ENCODE data around the gene CORO2A. TPM values are rescaled to one million over a fixed set of nuclear protein-coding genes. Genes with fewer than 3 reads are reported as not detected.

The CORO2A gene
- total and polyA plus RNA-seq, 2 of the 13 experiments (the other 11 are each of a cell fraction or from before 2014, with no cell fraction given), result 14.4 to 15.3 TPM

DNA sequence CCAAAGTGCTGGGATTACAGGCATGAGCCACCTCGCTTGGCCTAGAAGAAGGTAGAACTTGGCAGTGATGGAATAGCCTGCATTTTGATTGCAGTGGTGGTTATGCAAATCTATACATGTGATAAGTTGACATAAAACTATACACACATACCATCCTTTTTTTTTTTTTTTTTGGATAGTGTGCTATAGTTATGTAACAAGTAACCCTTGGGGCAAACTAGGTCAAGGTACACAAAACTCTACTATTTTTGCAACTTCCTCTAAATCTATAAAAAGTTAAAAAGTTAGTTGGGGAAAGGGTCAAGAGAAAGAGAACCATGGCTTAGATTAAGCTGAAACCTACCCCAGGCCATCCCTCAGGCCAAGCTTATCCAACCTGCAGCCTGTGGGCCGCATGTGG, 84.5 kb downstream of the CORO2A start:
- no peak for FAIRE-seq
- DNase-seq (ENCODE audit: low spot score), result no peak
- H3K9me3 ChIP-seq (ENCODE audit: low read length), result no peaks in the 10 kb centered on the region
- ChIA-PET POLR2A (interaction anchor here (1.1 kb wide), 1 partner anchor 10 kb away, joined by 5 read pairs; no protein-coding TSS in a partner anchor), CTCF (ENCODE audit: low intra/inter-chr PET ratio, low total read pairs) (no interaction called here)
- H2AFZ ChIP-seq (ENCODE audit: low read length), result no peak overlapping the region
- WGBS (ENCODE audit: low lambda C conversion rate), result 89% methylated on average over 2 of the region's 2 CpGs
- in situ Hi-C loops (cut with HindIII; ENCODE audit: extremely low pct_ligation_motif_present, low pct_unique_long_range_greater_than_20kb), result no loop called here
- intact Hi-C loops (cut with micrococcal nuclease; ENCODE audit: unreplicated experiment), result no loop called here
- H3K79me2 ChIP-seq (ENCODE audit: insufficient read depth, low read length), result no peaks in the 10 kb centered on the region
- H3K9ac ChIP-seq (ENCODE audit: insufficient read depth, low read depth, low read length), result no peak overlapping the region
- no peaks in the 10 kb centered on the region for H3K4me1 ChIP-seq (ENCODE audit: insufficient read depth, low read length)
- no peaks in the 10 kb centered on the region for H3K27me3 ChIP-seq (ENCODE audit: control insufficient read depth in 1 of 2, insufficient read depth in 2 of 2, low read length in 2 of 2)
- ATAC-seq, result no peak
- H3K36me3 ChIP-seq (replicated peaks in 1 of 2; ENCODE audit: control insufficient read depth in 1 of 2, insufficient read depth in 2 of 2, low read length in 2 of 2), result peaks cover 3 to 40% of the 10 kb centered on the region in 2 experiments; a peak in 4 of 5 replicates
- no TSS peak for BruUV-seq (replicated peaks)
- H4K20me1 ChIP-seq (ENCODE audit: insufficient read depth, low read length), result no peaks in the 10 kb centered on the region
- H3K4me2 ChIP-seq (ENCODE audit: low read depth, low read length), result no peak overlapping the region
- H3K27ac ChIP-seq (ENCODE audit: extremely low read length, insufficient read depth, low read length), result no peak overlapping the region
- no peak overlapping the region for H3K4me3 ChIP-seq (replicated peaks in 1 of 3; ENCODE audit: insufficient read depth in 1 of 3, low read depth in 2 of 3, low read length in 3 of 3)
- TF ChIP-seq EEA1 (CRISPR knock-in tag; IDR thresholded peaks at IDR 0.05; ENCODE audit: borderline replicate concordance), result no peak
- TF ChIP-seq NRL (CRISPR knock-in tag; IDR thresholded peaks at IDR 0.05; ENCODE audit: borderline replicate concordance), result no peak
- no peak for TF ChIP-seq ZNF660 (CRISPR knock-in tag; IDR thresholded peaks at IDR 0.05; ENCODE audit: borderline replicate concordance, low read depth)
- TF ChIP-seq ZNF609 (CRISPR knock-in tag; IDR thresholded peaks at IDR 0.05; ENCODE audit: borderline replicate concordance), result no peak
- TF ChIP-seq PRMT3 (CRISPR knock-in tag; IDR thresholded peaks at IDR 0.05; ENCODE audit: borderline replicate concordance, low read depth), result no peak
- TF ChIP-seq ZNF280D (CRISPR knock-in tag; IDR thresholded peaks at IDR 0.05), result no peak
- no peak for TF ChIP-seq TOPORS (CRISPR knock-in tag; IDR thresholded peaks at IDR 0.05)
- no peak for TF ChIP-seq NKX3-1 (CRISPR knock-in tag; IDR thresholded peaks at IDR 0.05)
- TF ChIP-seq, protein P1, sequence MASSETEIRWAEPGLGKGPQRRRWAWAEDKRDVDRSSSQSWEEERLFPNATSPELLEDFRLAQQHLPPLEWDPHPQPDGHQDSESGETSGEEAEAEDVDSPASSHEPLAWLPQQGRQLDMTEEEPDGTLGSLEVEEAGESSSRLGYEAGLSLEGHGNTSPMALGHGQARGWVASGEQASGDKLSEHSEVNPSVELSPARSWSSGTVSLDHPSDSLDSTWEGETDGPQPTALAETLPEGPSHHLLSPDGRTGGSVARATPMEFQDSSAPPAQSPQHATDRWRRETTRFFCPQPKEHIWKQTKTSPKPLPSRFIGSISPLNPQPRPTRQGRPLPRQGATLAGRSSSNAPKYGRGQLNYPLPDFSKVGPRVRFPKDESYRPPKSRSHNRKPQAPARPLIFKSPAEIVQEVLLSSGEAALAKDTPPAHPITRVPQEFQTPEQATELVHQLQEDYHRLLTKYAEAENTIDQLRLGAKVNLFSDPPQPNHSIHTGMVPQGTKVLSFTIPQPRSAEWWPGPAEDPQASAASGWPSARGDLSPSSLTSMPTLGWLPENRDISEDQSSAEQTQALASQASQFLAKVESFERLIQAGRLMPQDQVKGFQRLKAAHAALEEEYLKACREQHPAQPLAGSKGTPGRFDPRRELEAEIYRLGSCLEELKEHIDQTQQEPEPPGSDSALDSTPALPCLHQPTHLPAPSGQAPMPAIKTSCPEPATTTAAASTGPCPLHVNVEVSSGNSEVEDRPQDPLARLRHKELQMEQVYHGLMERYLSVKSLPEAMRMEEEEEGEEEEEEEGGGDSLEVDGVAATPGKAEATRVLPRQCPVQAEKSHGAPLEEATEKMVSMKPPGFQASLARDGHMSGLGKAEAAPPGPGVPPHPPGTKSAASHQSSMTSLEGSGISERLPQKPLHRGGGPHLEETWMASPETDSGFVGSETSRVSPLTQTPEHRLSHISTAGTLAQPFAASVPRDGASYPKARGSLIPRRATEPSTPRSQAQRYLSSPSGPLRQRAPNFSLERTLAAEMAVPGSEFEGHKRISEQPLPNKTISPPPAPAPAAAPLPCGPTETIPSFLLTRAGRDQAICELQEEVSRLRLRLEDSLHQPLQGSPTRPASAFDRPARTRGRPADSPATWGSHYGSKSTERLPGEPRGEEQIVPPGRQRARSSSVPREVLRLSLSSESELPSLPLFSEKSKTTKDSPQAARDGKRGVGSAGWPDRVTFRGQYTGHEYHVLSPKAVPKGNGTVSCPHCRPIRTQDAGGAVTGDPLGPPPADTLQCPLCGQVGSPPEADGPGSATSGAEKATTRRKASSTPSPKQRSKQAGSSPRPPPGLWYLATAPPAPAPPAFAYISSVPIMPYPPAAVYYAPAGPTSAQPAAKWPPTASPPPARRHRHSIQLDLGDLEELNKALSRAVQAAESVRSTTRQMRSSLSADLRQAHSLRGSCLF (CRISPR knock-in tag; IDR thresholded peaks at IDR 0.05; ENCODE audit: borderline replicate concordance), result no peak
- no peak for TF ChIP-seq ZFP90 (CRISPR knock-in tag; IDR thresholded peaks at IDR 0.05; ENCODE audit: borderline replicate concordance)
- TF ChIP-seq RBAK (CRISPR knock-in tag; IDR thresholded peaks at IDR 0.05), result no peak

Data from HepG2 (cell line).